Progenitor cell of endocrine pancreas (in vitro differentiated cells): ENCODE data around the gene ANKRD63. TPM values are rescaled to one million over a fixed set of nuclear protein-coding genes. Genes with fewer than 3 reads are reported as not detected.
A peak's percentile ranks its signal among the peaks of the same experiment; 100 is the strongest.

Source experiments
- DNase-seq: peaks from one replicate; pipeline ENCODE4 v3.0.0; 2021; ENCODE audit warnings: low spot score; ENCODE audit not compliant: unreplicated experiment
- H3K27ac Mint-ChIP-seq: 2 replicates; pipeline ENCODE4 v1.8.0; 2021; ENCODE audit warnings: mild to moderate bottlenecking, moderate library complexity, mixed read lengths
- H3K27me3 Mint-ChIP-seq: 2 replicates; pipeline ENCODE4 v1.8.0; 2021; ENCODE audit warnings: mixed read lengths
- H3K36me3 Mint-ChIP-seq: 2 replicates; pipeline ENCODE4 v1.8.0; 2022; ENCODE audit warnings: mixed read lengths; ENCODE audit not compliant: insufficient read depth
- H3K4me1 Mint-ChIP-seq: 2 replicates; pipeline ENCODE4 v1.8.0; 2021; ENCODE audit warnings: low read depth, mixed read lengths
- H3K4me3 Mint-ChIP-seq: 2 replicates; pipeline ENCODE4 v1.8.0; 2021; ENCODE audit warnings: low read depth, mild to moderate bottlenecking, moderate library complexity, mixed read lengths
- H3K9me3 Mint-ChIP-seq: 2 replicates; pipeline ENCODE4 v1.8.0; 2021; ENCODE audit warnings: low read depth, mixed read lengths
- total RNA-seq: library from RNA; stranded (reverse); gene quantifications from 2 replicates; pipeline ENCODE4 v1.2.1, GENCODE V29; 2021
- TF ChIP-seq, protein P1 (sequence below): fragments of 200-600 bp; sonication (generic); IDR thresholded peaks from one replicate; pipeline ENCODE4 v1.5.0; 2021; ENCODE audit warnings: antibody characterized with exemption, mild to moderate bottlenecking; ENCODE audit not compliant: unreplicated experiment

ANKRD63 gene
- total RNA-seq, 1 donor from 2014 or later: not detected

DNA sequence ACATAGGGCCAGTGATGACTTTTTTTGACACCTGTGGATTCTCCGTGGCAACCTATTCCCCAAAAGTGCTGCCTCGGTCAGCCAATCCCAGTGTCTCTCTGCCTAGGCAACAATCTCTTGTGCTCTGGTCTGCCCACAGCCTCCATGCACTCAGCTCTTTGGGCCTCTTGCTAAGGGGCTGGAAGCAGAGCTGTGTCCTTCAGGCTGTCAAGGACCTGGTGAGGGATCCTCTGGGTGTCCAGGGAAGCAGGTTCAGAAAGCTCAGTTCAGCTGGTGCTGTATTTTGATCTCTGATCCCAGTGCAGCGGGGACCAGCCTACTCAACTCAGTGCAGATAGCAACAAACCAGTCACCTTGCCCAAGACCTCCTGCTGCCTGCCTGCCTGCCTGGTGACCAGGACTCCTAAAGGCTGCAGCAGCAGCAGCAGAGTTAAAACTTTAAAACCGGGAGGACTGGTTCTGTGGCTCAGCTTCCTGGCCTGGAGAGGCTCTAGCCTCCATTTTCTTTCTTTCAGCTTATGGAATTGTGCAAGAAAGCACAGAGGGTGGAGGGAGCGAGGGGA is 37.8 kb downstream of the ANKRD63 start:
- H3K36me3 Mint-ChIP-seq: no peaks in the 10 kb centered on the region
- H3K27ac Mint-ChIP-seq: peak overlapping the region; percentile 86

DNA sequence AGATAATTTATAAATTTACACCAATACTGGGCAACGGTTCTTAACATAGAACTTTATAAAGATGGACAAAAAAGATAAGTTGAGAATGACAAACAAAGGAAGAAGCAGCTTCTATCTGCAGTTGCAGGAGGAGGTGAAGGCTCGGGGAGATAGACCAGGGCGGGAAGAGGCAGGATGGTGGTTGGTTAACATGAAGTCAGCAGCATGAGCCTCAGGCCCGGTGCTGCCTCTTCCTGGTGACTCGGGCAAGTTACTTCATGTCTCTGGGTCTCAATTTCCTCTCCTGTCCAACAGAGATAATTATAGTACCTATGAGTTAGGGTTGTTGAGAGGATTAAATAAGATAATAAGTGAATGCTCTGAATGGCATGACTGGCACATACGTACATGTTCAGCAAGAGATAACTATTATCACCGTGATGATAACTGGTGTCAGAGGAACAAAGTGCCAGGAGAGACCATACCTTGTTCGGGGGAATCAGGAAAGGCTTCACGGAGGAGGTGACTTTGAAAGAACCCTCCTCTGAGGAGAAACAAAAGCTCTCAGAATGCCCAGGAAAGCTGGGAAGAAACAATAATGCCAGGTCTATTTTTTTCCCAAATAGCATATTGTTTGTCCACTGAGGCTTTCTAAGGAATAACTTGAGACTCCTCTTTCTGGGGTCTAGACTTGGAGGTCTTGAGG is 39.6 kb downstream of the ANKRD63 start:
- H3K4me3 Mint-ChIP-seq: no peak overlapping the region
- H3K9me3 Mint-ChIP-seq: no peaks in the 10 kb centered on the region
- DNase-seq: no peak
- H3K4me1 Mint-ChIP-seq: peaks cover 21% of the 10 kb centered on the region
- no peak overlapping the region for H3K27ac Mint-ChIP-seq
- peaks cover 11% of the 10 kb centered on the region for H3K27me3 Mint-ChIP-seq
- TF ChIP-seq, protein P1, sequence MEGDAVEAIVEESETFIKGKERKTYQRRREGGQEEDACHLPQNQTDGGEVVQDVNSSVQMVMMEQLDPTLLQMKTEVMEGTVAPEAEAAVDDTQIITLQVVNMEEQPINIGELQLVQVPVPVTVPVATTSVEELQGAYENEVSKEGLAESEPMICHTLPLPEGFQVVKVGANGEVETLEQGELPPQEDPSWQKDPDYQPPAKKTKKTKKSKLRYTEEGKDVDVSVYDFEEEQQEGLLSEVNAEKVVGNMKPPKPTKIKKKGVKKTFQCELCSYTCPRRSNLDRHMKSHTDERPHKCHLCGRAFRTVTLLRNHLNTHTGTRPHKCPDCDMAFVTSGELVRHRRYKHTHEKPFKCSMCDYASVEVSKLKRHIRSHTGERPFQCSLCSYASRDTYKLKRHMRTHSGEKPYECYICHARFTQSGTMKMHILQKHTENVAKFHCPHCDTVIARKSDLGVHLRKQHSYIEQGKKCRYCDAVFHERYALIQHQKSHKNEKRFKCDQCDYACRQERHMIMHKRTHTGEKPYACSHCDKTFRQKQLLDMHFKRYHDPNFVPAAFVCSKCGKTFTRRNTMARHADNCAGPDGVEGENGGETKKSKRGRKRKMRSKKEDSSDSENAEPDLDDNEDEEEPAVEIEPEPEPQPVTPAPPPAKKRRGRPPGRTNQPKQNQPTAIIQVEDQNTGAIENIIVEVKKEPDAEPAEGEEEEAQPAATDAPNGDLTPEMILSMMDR: no peak
- no peaks in the 10 kb centered on the region for H3K36me3 Mint-ChIP-seq

More for the DNA sequence above, 37.8 kb downstream of the ANKRD63 start:
- TF ChIP-seq, protein P1: no peak
- DNase-seq: no peak
- H3K9me3 Mint-ChIP-seq: no peaks in the 10 kb centered on the region
- no peak overlapping the region for H3K4me3 Mint-ChIP-seq
- peaks cover 15% of the 10 kb centered on the region for H3K27me3 Mint-ChIP-seq
- H3K4me1 Mint-ChIP-seq: peaks cover 13% of the 10 kb centered on the region

DNA sequence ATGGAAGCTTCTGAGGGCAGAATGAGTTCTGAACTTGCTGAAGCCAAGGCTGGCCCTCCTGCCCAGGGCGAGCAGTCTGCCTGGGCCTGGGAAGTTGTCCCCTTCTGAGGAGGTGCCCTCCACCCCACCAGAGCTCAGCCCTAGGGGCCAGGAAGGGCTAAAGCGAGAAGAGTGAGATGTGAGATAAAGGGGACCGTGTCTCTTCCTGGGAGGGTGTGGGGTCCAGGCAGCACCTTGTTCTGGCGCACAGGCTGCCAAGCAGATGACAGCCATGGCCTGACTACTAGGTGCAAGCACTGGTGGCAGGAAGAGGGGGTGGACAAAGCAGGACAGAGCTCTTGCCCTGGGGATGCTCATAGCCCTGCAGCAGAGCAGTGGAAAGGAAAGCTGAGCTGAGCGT is 40.3 kb downstream of the ANKRD63 start:
- H3K36me3 Mint-ChIP-seq: no peaks in the 10 kb centered on the region
- H3K4me1 Mint-ChIP-seq: peaks cover 22% of the 10 kb centered on the region
- peaks cover 11% of the 10 kb centered on the region for H3K27me3 Mint-ChIP-seq
- no peak overlapping the region for H3K4me3 Mint-ChIP-seq
- no peak for DNase-seq
- TF ChIP-seq, protein P1: no peak
- H3K27ac Mint-ChIP-seq: no peak overlapping the region
- no peaks in the 10 kb centered on the region for H3K9me3 Mint-ChIP-seq

DNA sequence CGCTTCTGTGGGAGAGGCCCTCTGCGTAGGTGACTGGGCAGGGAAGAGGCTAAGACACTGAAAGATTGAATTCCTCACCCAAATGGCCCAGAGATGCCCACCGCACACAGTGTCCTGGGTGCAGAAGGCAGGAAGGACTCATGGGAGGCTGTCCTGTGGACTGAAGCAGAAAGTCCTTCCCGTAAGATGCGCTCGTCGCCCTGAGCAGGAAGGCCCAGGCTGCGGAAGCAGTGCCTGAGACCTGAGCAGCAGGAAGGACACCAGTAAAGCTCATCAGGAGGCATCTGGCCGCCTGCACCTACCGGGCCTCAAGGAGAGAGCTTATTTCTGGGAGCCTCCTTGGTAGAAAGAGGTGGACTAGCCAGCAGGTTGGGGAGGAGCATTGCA is 40.7 kb downstream of the ANKRD63 start:
- Mint-ChIP-seq H3K27ac (no peak overlapping the region), H3K9me3 (no peaks in the 10 kb centered on the region), H3K4me1 (peaks cover 22% of the 10 kb centered on the region), H3K4me3 (no peak overlapping the region), H3K27me3 (peaks cover 9% of the 10 kb centered on the region), H3K36me3 (no peaks in the 10 kb centered on the region)
- TF ChIP-seq, protein P1: no peak
- no peak for DNase-seq

DNA sequence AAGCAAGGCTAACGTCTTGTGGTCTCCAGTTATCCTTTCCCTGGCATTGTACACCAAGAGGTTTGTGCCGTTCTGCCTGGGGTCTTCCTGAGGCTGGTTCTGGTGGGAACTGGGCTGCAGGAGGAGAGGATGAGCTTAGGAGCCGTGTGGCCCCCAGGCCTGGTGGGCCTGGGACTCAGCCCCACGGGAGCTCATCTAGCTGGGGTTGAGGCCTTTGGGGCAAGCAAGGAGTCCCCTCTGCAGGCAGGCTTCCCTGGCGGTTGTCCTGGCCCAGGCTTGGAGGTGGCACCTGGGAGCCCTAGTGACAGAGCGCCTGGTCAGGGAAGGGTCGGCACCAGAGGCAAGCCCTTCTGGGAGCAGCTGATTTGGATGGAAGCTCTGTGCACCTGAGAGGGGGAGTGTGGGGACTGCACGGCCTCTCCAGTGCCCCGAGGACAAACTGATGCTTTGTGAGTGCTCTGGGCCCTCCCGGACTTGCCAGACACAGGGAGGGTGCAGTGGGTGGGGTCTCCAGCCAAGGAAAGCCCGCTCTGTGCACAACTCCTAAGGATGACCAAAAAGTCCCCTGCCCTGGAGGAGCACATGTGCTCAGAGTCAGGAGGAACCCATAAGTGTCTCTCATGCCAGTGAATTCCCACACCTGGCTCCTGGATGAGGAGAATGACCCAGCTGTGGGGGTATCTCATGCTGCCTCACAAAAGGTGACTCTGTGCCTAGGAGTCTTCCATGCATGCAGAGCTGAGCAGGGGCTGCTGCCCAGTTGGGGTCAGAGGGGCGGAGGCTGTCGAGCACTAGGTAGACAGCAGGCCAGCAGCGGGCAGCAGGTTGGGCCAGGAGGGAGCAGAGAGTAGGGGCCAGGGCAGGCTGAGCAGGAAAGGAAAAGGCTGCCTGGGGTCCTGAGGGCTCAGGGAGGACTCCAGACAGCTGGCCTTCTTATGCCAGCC is 41.3 kb downstream of the ANKRD63 start:
- no peaks in the 10 kb centered on the region for H3K9me3 Mint-ChIP-seq
- peaks cover 22% of the 10 kb centered on the region for H3K4me1 Mint-ChIP-seq
- no peak overlapping the region for H3K4me3 Mint-ChIP-seq
- H3K27me3 Mint-ChIP-seq: peaks cover 9% of the 10 kb centered on the region
- no peak for DNase-seq
- TF ChIP-seq, protein P1: no peak
- no peaks in the 10 kb centered on the region for H3K36me3 Mint-ChIP-seq
- H3K27ac Mint-ChIP-seq: no peak overlapping the region
